ENCODE data around the gene KCNK3.

DNA sequence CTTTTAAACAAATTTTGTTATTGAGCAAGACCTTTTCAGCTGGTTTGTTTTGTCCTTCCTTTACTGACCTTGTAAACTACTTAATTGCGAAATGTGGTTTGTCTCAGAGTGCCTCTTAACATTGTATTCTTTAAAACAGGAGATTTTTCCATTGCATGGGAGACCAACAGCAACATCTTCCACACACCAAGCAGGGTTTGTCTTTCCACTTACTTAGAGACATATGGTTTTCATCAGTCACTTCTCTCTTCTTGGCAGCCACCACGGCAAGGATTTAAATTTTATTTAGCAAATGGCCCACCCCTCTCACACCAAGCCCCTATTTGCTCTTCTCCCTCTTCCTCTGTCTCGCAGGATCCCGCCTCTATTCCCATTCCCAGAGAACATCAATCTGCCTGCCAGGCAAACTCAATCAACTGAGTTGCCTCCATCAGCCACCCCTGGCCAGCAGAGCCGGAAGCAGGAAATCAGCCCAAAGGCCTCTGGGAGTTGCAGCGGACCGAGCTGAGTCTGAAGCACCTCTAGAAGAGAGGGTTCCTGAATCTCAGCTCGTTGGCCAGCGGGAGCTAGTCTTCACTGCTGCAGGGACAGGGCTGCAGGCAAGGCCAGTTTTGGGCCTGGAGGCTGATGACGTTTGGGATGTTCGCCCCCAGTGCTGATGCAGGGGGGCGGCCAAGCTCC, 40.0 kb upstream of the KCNK3 start:
- TF ChIP-seq, protein P1, sequence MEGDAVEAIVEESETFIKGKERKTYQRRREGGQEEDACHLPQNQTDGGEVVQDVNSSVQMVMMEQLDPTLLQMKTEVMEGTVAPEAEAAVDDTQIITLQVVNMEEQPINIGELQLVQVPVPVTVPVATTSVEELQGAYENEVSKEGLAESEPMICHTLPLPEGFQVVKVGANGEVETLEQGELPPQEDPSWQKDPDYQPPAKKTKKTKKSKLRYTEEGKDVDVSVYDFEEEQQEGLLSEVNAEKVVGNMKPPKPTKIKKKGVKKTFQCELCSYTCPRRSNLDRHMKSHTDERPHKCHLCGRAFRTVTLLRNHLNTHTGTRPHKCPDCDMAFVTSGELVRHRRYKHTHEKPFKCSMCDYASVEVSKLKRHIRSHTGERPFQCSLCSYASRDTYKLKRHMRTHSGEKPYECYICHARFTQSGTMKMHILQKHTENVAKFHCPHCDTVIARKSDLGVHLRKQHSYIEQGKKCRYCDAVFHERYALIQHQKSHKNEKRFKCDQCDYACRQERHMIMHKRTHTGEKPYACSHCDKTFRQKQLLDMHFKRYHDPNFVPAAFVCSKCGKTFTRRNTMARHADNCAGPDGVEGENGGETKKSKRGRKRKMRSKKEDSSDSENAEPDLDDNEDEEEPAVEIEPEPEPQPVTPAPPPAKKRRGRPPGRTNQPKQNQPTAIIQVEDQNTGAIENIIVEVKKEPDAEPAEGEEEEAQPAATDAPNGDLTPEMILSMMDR (IDR thresholded peaks at IDR 0.05): no peak
- TF ChIP-seq POLR2AphosphoS5 (IDR thresholded peaks at IDR 0.05): peak; percentile 44
